Measurements from ENCODE around the gene PAX3.

Gene PAX3

DNA sequence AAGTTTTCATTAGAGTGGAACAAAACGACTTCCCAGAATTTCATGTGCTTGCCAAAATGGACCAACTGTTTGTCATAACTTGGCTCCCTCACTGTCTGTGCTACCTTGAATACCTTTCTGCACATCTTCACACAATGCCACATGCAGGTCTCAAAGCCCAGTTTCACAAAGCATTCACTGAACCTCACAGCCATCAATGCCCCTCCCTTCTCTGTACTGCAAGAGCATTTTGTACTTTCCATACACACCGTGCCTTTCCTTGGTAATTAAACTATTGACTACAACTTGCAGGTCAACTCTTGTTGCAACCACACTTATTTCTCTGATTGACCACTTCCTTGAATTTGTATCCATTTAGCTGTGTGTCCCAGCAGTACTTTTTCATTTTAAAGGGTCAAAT lies 50.5 kb downstream of the PAX3 start:
- Histone ChIP-seq H3K27me3 (replicated peaks; ENCODE audit: control insufficient read depth, insufficient read depth, low read length, poor library complexity, severe bottlenecking) (no peaks in the 10 kb centered on the region), H3K9me3 (ENCODE audit: control insufficient read depth, low read length) (no peaks in the 10 kb centered on the region), H3K36me3 (ENCODE audit: control insufficient read depth, insufficient read depth, low read length) (no peaks in the 10 kb centered on the region), H3K27ac (ENCODE audit: insufficient read depth, low read length, poor library complexity, severe bottlenecking) (no peak overlapping the region), H3K4me1 (ENCODE audit: control insufficient read depth, insufficient read depth, low read length, poor library complexity, severe bottlenecking) (no peaks in the 10 kb centered on the region), H3K4me3 (ENCODE audit: insufficient read depth, low read depth, low read length, poor library complexity, severe bottlenecking) (no peak overlapping the region)
- no peak for DNase-seq

- Histone ChIP-seq H3K36me3 (ENCODE audit: control insufficient read depth, insufficient read depth, low read length) (no peaks in the 10 kb centered on the region), H3K27ac (ENCODE audit: insufficient read depth, low read length, poor library complexity, severe bottlenecking) (no peak overlapping the region), H3K4me3 (ENCODE audit: insufficient read depth, low read depth, low read length, poor library complexity, severe bottlenecking) (no peak overlapping the region), H3K4me1 (ENCODE audit: control insufficient read depth, insufficient read depth, low read length, poor library complexity, severe bottlenecking) (no peaks in the 10 kb centered on the region), H3K9me3 (ENCODE audit: control insufficient read depth, low read length) (no peaks in the 10 kb centered on the region), H3K27me3 (replicated peaks; ENCODE audit: control insufficient read depth, insufficient read depth, low read length, poor library complexity, severe bottlenecking) (no peaks in the 10 kb centered on the region)
- DNase-seq, result no peak
These were observed 56.3 kb downstream of the PAX3 start for GRCh38 chr2:222242532-222242931.

- H3K9me3 ChIP-seq (ENCODE audit: control insufficient read depth, low read length), result no peaks in the 10 kb centered on the region
- H3K36me3 ChIP-seq (ENCODE audit: control insufficient read depth, insufficient read depth, low read length), result no peaks in the 10 kb centered on the region
- H3K27me3 ChIP-seq (replicated peaks; ENCODE audit: control insufficient read depth, insufficient read depth, low read length, poor library complexity, severe bottlenecking), result no peaks in the 10 kb centered on the region
- no peak overlapping the region for H3K27ac ChIP-seq (ENCODE audit: insufficient read depth, low read length, poor library complexity, severe bottlenecking)
- H3K4me3 ChIP-seq (ENCODE audit: insufficient read depth, low read depth, low read length, poor library complexity, severe bottlenecking), result no peak overlapping the region
- DNase-seq, result no peak
- no peaks in the 10 kb centered on the region for H3K4me1 ChIP-seq (ENCODE audit: control insufficient read depth, insufficient read depth, low read length, poor library complexity, severe bottlenecking)
These were observed 57.5 kb downstream of the PAX3 start for GRCh38 chr2:222241128-222241870.

DNA sequence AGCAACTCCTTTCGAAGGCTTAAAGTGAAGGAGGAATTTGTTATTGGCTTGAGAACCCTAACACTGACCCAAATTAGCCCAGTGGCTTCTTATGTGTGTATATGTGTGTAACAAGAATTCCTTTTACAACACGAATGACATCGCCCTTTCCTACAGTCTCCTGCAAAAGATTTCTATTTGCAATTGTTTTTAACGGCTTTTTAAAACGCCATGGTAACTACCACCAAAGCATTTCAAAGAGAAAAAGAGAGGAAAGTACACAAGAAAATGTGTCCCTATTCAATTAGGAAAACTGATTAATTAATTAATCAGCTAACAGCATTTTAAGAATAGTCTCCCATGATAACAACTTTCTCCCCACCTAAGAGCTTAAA lies 58.1 kb downstream of the PAX3 start:
- Histone ChIP-seq H3K4me1 (ENCODE audit: control insufficient read depth, insufficient read depth, low read length, poor library complexity, severe bottlenecking) (no peaks in the 10 kb centered on the region), H3K9me3 (ENCODE audit: control insufficient read depth, low read length) (no peaks in the 10 kb centered on the region), H3K27ac (ENCODE audit: insufficient read depth, low read length, poor library complexity, severe bottlenecking) (no peak overlapping the region), H3K36me3 (ENCODE audit: control insufficient read depth, insufficient read depth, low read length) (no peaks in the 10 kb centered on the region), H3K4me3 (ENCODE audit: insufficient read depth, low read depth, low read length, poor library complexity, severe bottlenecking) (no peak overlapping the region), H3K27me3 (replicated peaks; ENCODE audit: control insufficient read depth, insufficient read depth, low read length, poor library complexity, severe bottlenecking) (no peaks in the 10 kb centered on the region)
- DNase-seq, result no peak

GRCh38 chr2:222239945-222240675 lies 58.7 kb downstream of the PAX3 start:
- Histone ChIP-seq H3K27me3 (replicated peaks; ENCODE audit: control insufficient read depth, insufficient read depth, low read length, poor library complexity, severe bottlenecking) (no peaks in the 10 kb centered on the region), H3K4me3 (ENCODE audit: insufficient read depth, low read depth, low read length, poor library complexity, severe bottlenecking) (no peak overlapping the region)

DNA sequence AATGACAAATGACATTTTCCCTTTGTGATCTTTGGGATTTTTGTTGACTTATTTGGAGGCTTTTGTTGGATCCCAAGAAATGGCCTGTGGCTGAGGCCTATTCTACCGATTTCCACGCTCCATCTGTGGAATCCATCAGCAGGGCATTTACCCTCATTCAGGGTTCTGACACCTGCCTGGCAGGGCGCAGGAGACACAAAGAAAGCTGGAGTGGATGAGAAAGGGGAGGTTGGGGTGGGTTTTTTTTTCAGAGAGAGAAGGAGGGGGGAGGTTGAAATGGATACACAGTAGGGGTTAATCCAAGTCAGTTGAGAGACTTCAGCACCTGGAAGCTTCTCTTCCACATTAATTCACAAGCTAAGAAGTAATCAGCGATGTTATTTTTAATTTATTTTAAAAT lies 59.7 kb downstream of the PAX3 start:
- H3K36me3 ChIP-seq (ENCODE audit: control insufficient read depth, insufficient read depth, low read length), result no peaks in the 10 kb centered on the region
- no peak for DNase-seq
- H3K4me3 ChIP-seq (ENCODE audit: insufficient read depth, low read depth, low read length, poor library complexity, severe bottlenecking), result no peak overlapping the region
- H3K4me1 ChIP-seq (ENCODE audit: control insufficient read depth, insufficient read depth, low read length, poor library complexity, severe bottlenecking), result no peaks in the 10 kb centered on the region
- no peaks in the 10 kb centered on the region for H3K27me3 ChIP-seq (replicated peaks; ENCODE audit: control insufficient read depth, insufficient read depth, low read length, poor library complexity, severe bottlenecking)
- no peaks in the 10 kb centered on the region for H3K9me3 ChIP-seq (ENCODE audit: control insufficient read depth, low read length)
- H3K27ac ChIP-seq (ENCODE audit: insufficient read depth, low read length, poor library complexity, severe bottlenecking), result no peak overlapping the region

More at GRCh38 chr2:222239945-222240675, 58.7 kb downstream of the PAX3 start:
- no peaks in the 10 kb centered on the region for H3K36me3 ChIP-seq (ENCODE audit: control insufficient read depth, insufficient read depth, low read length)
- no peak overlapping the region for H3K27ac ChIP-seq (ENCODE audit: insufficient read depth, low read length, poor library complexity, severe bottlenecking)
- no peak for DNase-seq
- H3K4me1 ChIP-seq (ENCODE audit: control insufficient read depth, insufficient read depth, low read length, poor library complexity, severe bottlenecking), result no peaks in the 10 kb centered on the region
- H3K9me3 ChIP-seq (ENCODE audit: control insufficient read depth, low read length), result no peaks in the 10 kb centered on the region

DNA sequence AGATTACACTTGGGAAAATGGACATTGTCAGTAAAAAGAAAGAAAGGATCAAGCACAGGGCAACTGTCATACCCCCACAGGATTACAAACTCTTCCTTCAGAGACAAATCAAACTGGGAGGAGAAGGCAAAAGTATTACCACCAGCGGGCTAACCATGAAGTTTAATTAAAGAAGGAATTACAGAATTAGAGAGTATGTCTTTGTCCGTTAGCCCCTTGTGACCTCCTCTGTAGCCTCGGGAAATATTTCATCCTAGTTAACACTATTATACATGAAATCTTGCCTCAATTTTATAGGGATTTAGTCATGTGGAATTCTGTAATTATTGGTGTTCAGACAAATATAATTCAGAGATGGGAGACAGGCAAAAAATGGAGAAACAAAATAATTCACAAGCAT lies 60.7 kb downstream of the PAX3 start:
- Histone ChIP-seq H3K27me3 (replicated peaks; ENCODE audit: control insufficient read depth, insufficient read depth, low read length, poor library complexity, severe bottlenecking) (no peaks in the 10 kb centered on the region), H3K9me3 (ENCODE audit: control insufficient read depth, low read length) (no peaks in the 10 kb centered on the region), H3K4me3 (ENCODE audit: insufficient read depth, low read depth, low read length, poor library complexity, severe bottlenecking) (no peak overlapping the region), H3K36me3 (ENCODE audit: control insufficient read depth, insufficient read depth, low read length) (no peaks in the 10 kb centered on the region), H3K4me1 (ENCODE audit: control insufficient read depth, insufficient read depth, low read length, poor library complexity, severe bottlenecking) (no peaks in the 10 kb centered on the region), H3K27ac (ENCODE audit: insufficient read depth, low read length, poor library complexity, severe bottlenecking) (no peak overlapping the region)
- DNase-seq, result no peak

- Histone ChIP-seq H3K27ac (ENCODE audit: insufficient read depth, low read length, poor library complexity, severe bottlenecking) (no peak overlapping the region), H3K36me3 (ENCODE audit: control insufficient read depth, insufficient read depth, low read length) (no peaks in the 10 kb centered on the region), H3K4me3 (ENCODE audit: insufficient read depth, low read depth, low read length, poor library complexity, severe bottlenecking) (no peak overlapping the region), H3K9me3 (ENCODE audit: control insufficient read depth, low read length) (no peaks in the 10 kb centered on the region), H3K27me3 (replicated peaks; ENCODE audit: control insufficient read depth, insufficient read depth, low read length, poor library complexity, severe bottlenecking) (no peaks in the 10 kb centered on the region), H3K4me1 (ENCODE audit: control insufficient read depth, insufficient read depth, low read length, poor library complexity, severe bottlenecking) (no peaks in the 10 kb centered on the region)
- DNase-seq, result no peak
These were observed 66.0 kb downstream of the PAX3 start for GRCh38 chr2:222232839-222233238.

GRCh38 chr2:222232372-222232771 lies 66.4 kb downstream of the PAX3 start:
- no peaks in the 10 kb centered on the region for H3K27me3 ChIP-seq (replicated peaks; ENCODE audit: control insufficient read depth, insufficient read depth, low read length, poor library complexity, severe bottlenecking)
- no peaks in the 10 kb centered on the region for H3K36me3 ChIP-seq (ENCODE audit: control insufficient read depth, insufficient read depth, low read length)
- DNase-seq, result no peak
- no peaks in the 10 kb centered on the region for H3K9me3 ChIP-seq (ENCODE audit: control insufficient read depth, low read length)
- H3K27ac ChIP-seq (ENCODE audit: insufficient read depth, low read length, poor library complexity, severe bottlenecking), result no peak overlapping the region
- H3K4me3 ChIP-seq (ENCODE audit: insufficient read depth, low read depth, low read length, poor library complexity, severe bottlenecking), result no peak overlapping the region
- no peaks in the 10 kb centered on the region for H3K4me1 ChIP-seq (ENCODE audit: control insufficient read depth, insufficient read depth, low read length, poor library complexity, severe bottlenecking)

- DNase-seq, result no peak
- H3K4me3 ChIP-seq (ENCODE audit: insufficient read depth, low read depth, low read length, poor library complexity, severe bottlenecking), result no peak overlapping the region
- no peaks in the 10 kb centered on the region for H3K36me3 ChIP-seq (ENCODE audit: control insufficient read depth, insufficient read depth, low read length)
- no peak overlapping the region for H3K27ac ChIP-seq (ENCODE audit: insufficient read depth, low read length, poor library complexity, severe bottlenecking)
- H3K4me1 ChIP-seq (ENCODE audit: control insufficient read depth, insufficient read depth, low read length, poor library complexity, severe bottlenecking), result no peaks in the 10 kb centered on the region
- H3K9me3 ChIP-seq (ENCODE audit: control insufficient read depth, low read length), result no peaks in the 10 kb centered on the region
- H3K27me3 ChIP-seq (replicated peaks; ENCODE audit: control insufficient read depth, insufficient read depth, low read length, poor library complexity, severe bottlenecking), result no peaks in the 10 kb centered on the region
These were observed 70.7 kb downstream of the PAX3 start for GRCh38 chr2:222228054-222228453.
